ENCODE measurements around the gene TMOD4.

GRCh38 chr1:151157067-151157531 lies 18.7 kb downstream of the TMOD4 start:
- TF ChIP-seq, protein P1, sequence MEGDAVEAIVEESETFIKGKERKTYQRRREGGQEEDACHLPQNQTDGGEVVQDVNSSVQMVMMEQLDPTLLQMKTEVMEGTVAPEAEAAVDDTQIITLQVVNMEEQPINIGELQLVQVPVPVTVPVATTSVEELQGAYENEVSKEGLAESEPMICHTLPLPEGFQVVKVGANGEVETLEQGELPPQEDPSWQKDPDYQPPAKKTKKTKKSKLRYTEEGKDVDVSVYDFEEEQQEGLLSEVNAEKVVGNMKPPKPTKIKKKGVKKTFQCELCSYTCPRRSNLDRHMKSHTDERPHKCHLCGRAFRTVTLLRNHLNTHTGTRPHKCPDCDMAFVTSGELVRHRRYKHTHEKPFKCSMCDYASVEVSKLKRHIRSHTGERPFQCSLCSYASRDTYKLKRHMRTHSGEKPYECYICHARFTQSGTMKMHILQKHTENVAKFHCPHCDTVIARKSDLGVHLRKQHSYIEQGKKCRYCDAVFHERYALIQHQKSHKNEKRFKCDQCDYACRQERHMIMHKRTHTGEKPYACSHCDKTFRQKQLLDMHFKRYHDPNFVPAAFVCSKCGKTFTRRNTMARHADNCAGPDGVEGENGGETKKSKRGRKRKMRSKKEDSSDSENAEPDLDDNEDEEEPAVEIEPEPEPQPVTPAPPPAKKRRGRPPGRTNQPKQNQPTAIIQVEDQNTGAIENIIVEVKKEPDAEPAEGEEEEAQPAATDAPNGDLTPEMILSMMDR (IDR thresholded peaks at IDR 0.05) = no peak
- no peak for TF ChIP-seq POLR2A (IDR thresholded peaks at IDR 0.05)
